Suprapubic skin (tissue), 4 donors: ENCODE measurements around the gene HABP4. TPM values are rescaled to one million over a fixed set of nuclear protein-coding genes. Genes with fewer than 3 reads are reported as not detected.
A peak's percentile ranks its signal among the peaks of the same experiment; 100 is the strongest.

ENCODE experiments used
- DNase-seq, 2 donors: peaks; one replicate each; pipeline ENCODE4 v3.0.0-alpha.2; 2019; ENCODE audit warnings: low spot score in 2 of 2
- H3K27ac ChIP-seq: fragments of 200-600 bp; sonication (generic); one replicate; pipeline ENCODE4 v1.5.1; 2019
- H3K27me3 ChIP-seq: fragments of 200-600 bp; sonication (generic); one replicate; pipeline ENCODE4 v1.5.1; 2019
- H3K36me3 ChIP-seq: fragments of 200-600 bp; sonication (generic); one replicate; pipeline ENCODE4 v1.5.1; 2019
- H3K4me1 ChIP-seq: fragments of 200-600 bp; sonication (generic); one replicate; pipeline ENCODE4 v1.5.1; 2019
- H3K4me3 ChIP-seq: fragments of 200-600 bp; sonication (generic); one replicate; pipeline ENCODE4 v1.5.1; 2019; ENCODE audit warnings: mild to moderate bottlenecking
- H3K9me3 ChIP-seq: fragments of 200-600 bp; sonication (generic); one replicate; pipeline ENCODE4 v1.5.1; 2019
- EP300 ChIP-seq: sonication (generic); formaldehyde crosslinking; IDR thresholded peaks from one replicate; pipeline ENCODE4 v1.6.1; 2017; ENCODE audit warnings: antibody characterized with exemption
- POLR2A ChIP-seq, 2 donors: fragments of 450-650 bp; IDR thresholded peaks; one replicate each; pipeline ENCODE4 v1.6.1; 2017; ENCODE audit warnings: antibody characterized with exemption in 2 of 2, mild to moderate bottlenecking in 2 of 2, moderate library complexity in 2 of 2
- POLR2AphosphoS5 ChIP-seq, 3 donors: sonication (generic); formaldehyde crosslinking; IDR thresholded peaks; one replicate each; pipeline ENCODE4 v1.6.1; 2017; ENCODE audit warnings: antibody characterized with exemption in 3 of 3
- WGBS: methylation state at CpG from one replicate; pipeline ENCODE4 v1.1.5; 2018; 5-methylcytosine and 5-hydroxymethylcytosine counted together
- total RNA-seq, 4 donors: library from RNA; depleted of rRNA; stranded (reverse); fragments of >200 nt; gene quantifications; one replicate each; pipeline ENCODE4 v1.1.0, GENCODE V29; 2016
- TF ChIP-seq, protein P1 (sequence below), 2 donors: fragments of 200-600 bp in 1 of 2; fragments of 450-650 bp in 1 of 2; sonication (generic) in 1 of 2; IDR thresholded peaks; one replicate each; pipeline ENCODE4 v1.5.1; 2016 to 2019; ENCODE audit warnings: antibody characterized with exemption in 2 of 2, mild to moderate bottlenecking in 1 of 2, moderate library complexity in 1 of 2

The HABP4 gene
- total RNA-seq, 4 donors from 2014 or later: 3.9 to 9.2 (median 7.1) TPM

DNA sequence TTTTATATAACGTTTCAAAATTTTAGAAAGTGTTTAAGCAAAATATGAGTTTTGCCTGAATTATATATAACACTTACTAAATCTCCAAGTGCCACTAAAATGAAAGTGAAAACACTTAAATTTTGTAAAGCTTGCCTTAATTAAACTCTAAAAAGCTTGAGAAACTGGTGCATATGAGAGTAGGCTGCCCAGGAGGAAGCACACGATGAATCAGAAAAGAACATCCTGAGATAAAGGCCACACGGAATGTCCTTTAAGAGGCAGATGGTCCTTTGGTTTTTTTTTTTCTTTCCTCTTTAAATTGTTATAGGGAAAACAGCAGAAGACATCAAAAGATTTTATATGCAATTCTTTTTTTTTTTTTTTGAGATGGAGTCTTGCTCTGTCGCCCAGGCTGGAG, 60.3 kb downstream of the HABP4 start:
- H3K36me3 ChIP-seq: peaks cover 9% of the 10 kb centered on the region
- no peak for DNase-seq
- 61% methylated on average over 4 of the region's 4 CpGs for WGBS
- H3K27ac ChIP-seq: no peak overlapping the region
- H3K4me3 ChIP-seq: no peak overlapping the region
- no peaks in the 10 kb centered on the region for H3K9me3 ChIP-seq
- peaks cover 21% of the 10 kb centered on the region for H3K4me1 ChIP-seq
- H3K27me3 ChIP-seq: no peaks in the 10 kb centered on the region
- TF ChIP-seq POLR2A (IDR thresholded peaks at IDR 0.05) (no peak), POLR2AphosphoS5 (IDR thresholded peaks at IDR 0.05) (no peak), EP300 (no peak)
- TF ChIP-seq, protein P1, sequence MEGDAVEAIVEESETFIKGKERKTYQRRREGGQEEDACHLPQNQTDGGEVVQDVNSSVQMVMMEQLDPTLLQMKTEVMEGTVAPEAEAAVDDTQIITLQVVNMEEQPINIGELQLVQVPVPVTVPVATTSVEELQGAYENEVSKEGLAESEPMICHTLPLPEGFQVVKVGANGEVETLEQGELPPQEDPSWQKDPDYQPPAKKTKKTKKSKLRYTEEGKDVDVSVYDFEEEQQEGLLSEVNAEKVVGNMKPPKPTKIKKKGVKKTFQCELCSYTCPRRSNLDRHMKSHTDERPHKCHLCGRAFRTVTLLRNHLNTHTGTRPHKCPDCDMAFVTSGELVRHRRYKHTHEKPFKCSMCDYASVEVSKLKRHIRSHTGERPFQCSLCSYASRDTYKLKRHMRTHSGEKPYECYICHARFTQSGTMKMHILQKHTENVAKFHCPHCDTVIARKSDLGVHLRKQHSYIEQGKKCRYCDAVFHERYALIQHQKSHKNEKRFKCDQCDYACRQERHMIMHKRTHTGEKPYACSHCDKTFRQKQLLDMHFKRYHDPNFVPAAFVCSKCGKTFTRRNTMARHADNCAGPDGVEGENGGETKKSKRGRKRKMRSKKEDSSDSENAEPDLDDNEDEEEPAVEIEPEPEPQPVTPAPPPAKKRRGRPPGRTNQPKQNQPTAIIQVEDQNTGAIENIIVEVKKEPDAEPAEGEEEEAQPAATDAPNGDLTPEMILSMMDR (IDR thresholded peaks at IDR 0.05): no peak

DNA sequence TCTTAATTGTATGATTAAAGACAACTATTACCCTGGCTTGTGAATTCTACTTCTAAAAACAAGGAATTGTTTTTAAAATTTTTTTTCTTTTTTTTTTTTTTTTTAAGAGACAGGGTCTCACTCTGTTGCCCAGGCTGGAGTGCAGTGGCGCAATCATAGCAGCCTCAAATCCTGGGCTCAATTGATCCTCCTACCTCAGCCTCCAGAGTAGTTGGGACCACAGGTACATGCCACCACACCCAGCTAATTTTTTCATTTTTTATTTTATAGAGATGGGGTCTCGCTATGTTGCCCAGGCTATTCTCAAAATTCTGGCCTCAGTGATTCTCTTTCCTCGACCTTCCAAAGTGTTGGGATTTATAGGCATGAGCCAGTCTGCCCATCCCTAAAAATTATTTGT, 62.3 kb downstream of the HABP4 start:
- 94% methylated on average over 3 of the region's 3 CpGs for WGBS
- Histone ChIP-seq H3K9me3 (no peaks in the 10 kb centered on the region), H3K4me1 (peaks cover 30% of the 10 kb centered on the region), H3K27me3 (no peaks in the 10 kb centered on the region), H3K36me3 (peaks cover 9% of the 10 kb centered on the region), H3K27ac (no peak overlapping the region), H3K4me3 (no peak overlapping the region)
- TF ChIP-seq EP300: no peak
- TF ChIP-seq POLR2AphosphoS5 (IDR thresholded peaks at IDR 0.05): no peak
- no peak for TF ChIP-seq POLR2A (IDR thresholded peaks at IDR 0.05)
- TF ChIP-seq, protein P1 (IDR thresholded peaks at IDR 0.05): no peak
- DNase-seq: no peak

DNA sequence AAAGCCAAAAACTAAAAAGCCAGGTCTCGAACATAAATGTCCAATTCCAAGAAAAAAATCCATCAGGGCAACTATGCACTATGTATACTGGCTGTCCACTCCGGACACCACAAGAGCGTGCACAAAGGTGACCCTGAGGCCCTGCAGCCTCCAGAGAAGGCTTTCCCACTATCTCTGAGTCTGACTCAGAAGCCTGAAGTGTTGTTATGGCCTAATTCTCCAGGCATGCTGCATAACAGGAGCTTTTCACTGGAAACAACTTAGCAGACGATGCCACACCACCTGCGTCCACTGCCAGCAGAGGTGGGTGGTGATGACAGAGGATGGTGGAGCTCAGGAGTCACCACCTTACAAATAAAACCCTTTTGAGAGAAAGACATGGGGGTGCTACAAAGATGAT, 63.7 kb downstream of the HABP4 start:
- DNase-seq: no peak
- WGBS: 84% methylated on average over 5 of the region's 5 CpGs
- H3K4me1 ChIP-seq: peaks cover 28% of the 10 kb centered on the region
- H3K9me3 ChIP-seq: no peaks in the 10 kb centered on the region
- peaks cover 7% of the 10 kb centered on the region for H3K36me3 ChIP-seq
- H3K27ac ChIP-seq: peak overlapping the region; percentile 79
- TF ChIP-seq POLR2A (IDR thresholded peaks at IDR 0.05) (no peak), POLR2AphosphoS5 (IDR thresholded peaks at IDR 0.05) (no peak), EP300 (no peak)
- TF ChIP-seq, protein P1 (IDR thresholded peaks at IDR 0.05): no peak
- H3K27me3 ChIP-seq: no peaks in the 10 kb centered on the region
- H3K4me3 ChIP-seq: no peak overlapping the region

DNA sequence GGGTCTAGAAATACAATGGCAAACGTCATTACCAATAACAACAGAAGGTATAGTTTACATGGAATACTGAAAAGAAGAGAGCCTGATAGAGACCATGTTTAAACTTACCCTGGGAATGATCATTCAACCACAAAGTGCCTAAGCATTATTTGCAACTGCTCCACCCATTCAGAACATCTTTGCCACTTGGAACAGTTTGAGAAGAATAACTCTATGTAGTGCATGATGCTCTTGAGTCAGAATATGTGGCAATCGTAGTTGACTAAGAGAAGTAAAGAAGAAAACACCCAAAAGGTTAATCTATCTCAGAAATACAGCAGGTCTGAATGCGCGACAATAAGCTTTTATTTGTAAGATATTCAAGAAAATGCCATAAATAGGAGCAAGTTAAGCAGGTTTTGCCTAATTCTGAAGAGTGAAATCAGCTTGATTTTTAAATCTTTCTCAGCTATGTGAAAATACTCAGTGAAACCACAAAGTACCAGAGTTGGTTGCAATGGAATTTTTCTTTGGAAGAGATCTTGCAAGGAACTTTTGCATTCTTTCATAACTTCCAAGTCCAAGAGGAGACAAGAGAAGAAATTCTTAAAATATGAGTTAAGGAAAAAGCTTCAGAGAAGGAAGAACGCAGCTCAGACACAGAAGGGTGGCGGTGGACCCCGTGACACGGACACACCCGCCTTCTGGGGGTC, 64.3 kb downstream of the HABP4 start:
- Histone ChIP-seq H3K4me1 (peaks cover 27% of the 10 kb centered on the region), H3K27me3 (no peaks in the 10 kb centered on the region), H3K4me3 (no peak overlapping the region), H3K36me3 (peaks cover 3% of the 10 kb centered on the region), H3K9me3 (no peaks in the 10 kb centered on the region), H3K27ac (peak overlapping the region; percentile 79)
- WGBS: 57% methylated on average over 9 of the region's 9 CpGs
- TF ChIP-seq EP300 (no peak), POLR2AphosphoS5 (IDR thresholded peaks at IDR 0.05) (no peak), POLR2A (IDR thresholded peaks at IDR 0.05) (no peak)
- TF ChIP-seq, protein P1 (IDR thresholded peaks at IDR 0.05): no peak
- no peak for DNase-seq

DNA sequence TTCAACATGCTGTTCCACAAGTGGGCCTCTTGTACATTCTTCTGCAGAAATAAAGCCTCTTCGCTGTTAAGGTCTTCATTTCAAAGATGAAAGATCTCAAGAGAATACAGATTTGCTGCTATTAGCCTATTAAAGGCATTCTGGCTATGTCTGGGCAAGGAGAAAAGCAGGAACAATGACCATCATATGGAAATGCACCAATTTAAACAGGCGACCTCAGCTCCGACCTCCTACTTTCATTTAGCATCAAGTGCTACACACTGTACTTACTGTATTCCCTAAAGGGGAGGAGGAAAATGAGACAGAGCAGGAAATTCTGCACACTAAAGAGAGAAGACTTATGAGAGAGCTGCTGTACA, 64.8 kb downstream of the HABP4 start:
- Histone ChIP-seq H3K27ac (peak overlapping the region; percentile 79), H3K9me3 (no peaks in the 10 kb centered on the region), H3K4me3 (no peak overlapping the region), H3K4me1 (peaks cover 27% of the 10 kb centered on the region), H3K36me3 (peaks cover 3% of the 10 kb centered on the region), H3K27me3 (no peaks in the 10 kb centered on the region)
- DNase-seq: no peak
- 57% methylated on average over 3 of the region's 3 CpGs for WGBS
- TF ChIP-seq, protein P1 (IDR thresholded peaks at IDR 0.05): no peak
